ENCODE measurements around the gene CHCHD6.

CHCHD6 gene

GRCh38 chr3:126998728-126999127 lies 294.7 kb downstream of the CHCHD6 start:
- DNase-seq = no peak

- DNase-seq = no peak
Observed at GRCh38 chr3:126999383-126999782, 295.3 kb downstream of the CHCHD6 start.

GRCh38 chr3:127000119-127000518 lies 296.1 kb downstream of the CHCHD6 start:
- no peak for DNase-seq

GRCh38 chr3:127000761-127001160 lies 296.7 kb downstream of the CHCHD6 start:
- no peak for DNase-seq

GRCh38 chr3:127001486-127002194 lies 297.6 kb downstream of the CHCHD6 start:
- no peak for DNase-seq

GRCh38 chr3:127002195-127003174 lies 298.4 kb downstream of the CHCHD6 start:
- no peak for DNase-seq

- no peak for DNase-seq
Observed at GRCh38 chr3:127003175-127003555, 299.1 kb downstream of the CHCHD6 start.

- no peak for DNase-seq
Observed at GRCh38 chr3:127003601-127004280, 299.7 kb downstream of the CHCHD6 start.

- no peak for DNase-seq
Observed at GRCh38 chr3:127004641-127005397, 300.8 kb downstream of the CHCHD6 start.

GRCh38 chr3:127005864-127006500 lies 301.9 kb downstream of the CHCHD6 start:
- DNase-seq = no peak

- no peak for DNase-seq
Observed at GRCh38 chr3:127006781-127007436, 302.9 kb downstream of the CHCHD6 start.

- DNase-seq = no peak
Observed at GRCh38 chr3:127008236-127008635, 304.2 kb downstream of the CHCHD6 start.

GRCh38 chr3:127009531-127009930 lies 305.5 kb downstream of the CHCHD6 start:
- DNase-seq = no peak

All from inflammatory macrophage treated with lipopolysaccharide for 4 hours (primary cell).